K562 (cell line): ENCODE measurements around the gene SORCS1. TPM values are rescaled to one million over a fixed set of nuclear protein-coding genes. Genes with fewer than 3 reads are reported as not detected.

Source experiments
- ATAC-seq: fragments of 200-7000 bp; cut with Tn5 transposase; 3 replicates; pipeline ENCODE4 v1.9.1; 2020; ENCODE audit warnings: moderate library complexity
- BruUV-seq: library from RNA; stranded (reverse); fragments of 400-500 nt; replicated peaks from 2 replicates; lab custom pipeline; 2021; lab: Mats Ljungman, UMichigan
- CTCF ChIA-PET: fragments of 300-600 bp; formaldehyde crosslinking; extraction: SDS; loops from one replicate; lab custom pipeline; 2021; ENCODE audit warnings: low intra/inter-chr PET ratio; lab: Yijun Ruan, JAX
- POLR2A ChIA-PET: fragments of 300-600, 350-650 bp; sonication (Branson Sonifier 250); formaldehyde crosslinking; extraction: SDS; loops from one replicate; lab custom pipeline; 2021; ENCODE audit warnings: antibody characterized with exemption, inconsistent platforms; lab: Yijun Ruan, JAX
- DNase-seq, 4 experiments: peaks; one replicate each; pipeline versions ENCODE4 v3.0.0 to v3.0.0-alpha.2; 2011 to 2018; ENCODE audit warnings: low spot score in 3 of 4, mixed read lengths in 3 of 4; ENCODE audit errors: extremely low read depth in 1 of 4
- FAIRE-seq: peaks from 2 replicates; lab custom pipeline; 2011; peaks lifted over from hg19 to GRCh38; lab: Jason Lieb, UNC
- H2AFZ ChIP-seq: 2 replicates; pipeline ENCODE4 v1.6.0; 2011; ENCODE audit warnings: low read depth, low read length, control low read depth, inconsistent platforms
- H3K27ac ChIP-seq: fragments of 200-600 bp; 3 replicates; pipeline ENCODE4 v1.8.0; 2011; ENCODE audit warnings: low read depth, mild to moderate bottlenecking, control low read depth, inconsistent platforms, low read length, moderate library complexity, mixed read lengths; ENCODE audit errors: extremely low read depth
- H3K27me3 ChIP-seq, 2 experiments: fragments of 300-600 bp in 1 of 2; 2 replicates in 1 of 2; 3 replicates in 1 of 2; pipeline versions ENCODE4 v1.6.0 to v1.8.0; 2011; ENCODE audit warnings: inconsistent platforms in 2 of 2, low read length in 2 of 2, mild to moderate bottlenecking in 1 of 2, mixed read lengths in 1 of 2, moderate library complexity in 1 of 2; ENCODE audit not compliant: control insufficient read depth in 2 of 2, insufficient read depth in 2 of 2
- H3K36me3 ChIP-seq: fragments of 300-600 bp; 3 replicates; pipeline ENCODE4 v1.8.0; 2011; ENCODE audit warnings: mild to moderate bottlenecking, low read length, inconsistent platforms; ENCODE audit not compliant: control insufficient read depth, insufficient read depth
- H3K4me1 ChIP-seq, 2 experiments: fragments of 200-600 bp in 1 of 2; replicated peaks in 1 of 2; 2 replicates in 1 of 2; 3 replicates in 1 of 2; pipeline versions ENCODE4 v1.5.1 to v1.8.0; 2011; ENCODE audit warnings: inconsistent platforms in 2 of 2, low read length in 2 of 2, mild to moderate bottlenecking in 1 of 2, mixed read lengths in 1 of 2, moderate library complexity in 1 of 2; ENCODE audit not compliant: control insufficient read depth in 2 of 2, insufficient read depth in 2 of 2
- H3K4me2 ChIP-seq: 2 replicates; pipeline ENCODE4 v1.6.1; 2011; ENCODE audit warnings: low read length, control low read depth, inconsistent platforms, mixed read lengths; ENCODE audit not compliant: insufficient read depth
- H3K4me3 ChIP-seq: fragments of 200-600 bp; sonication (generic), shearing (Covaris generic); 2 replicates; pipeline ENCODE4 v1.5.1; 2016; ENCODE audit warnings: control low read depth, inconsistent platforms
- H3K79me2 ChIP-seq: fragments of 200-600 bp; 3 replicates; pipeline ENCODE4 v1.8.0; 2011; ENCODE audit warnings: low read length, inconsistent platforms; ENCODE audit not compliant: control insufficient read depth, insufficient read depth
- H3K9ac ChIP-seq, 2 experiments: 2 replicates each; pipeline versions ENCODE4 v1.6.0 to v1.6.1; 2011; ENCODE audit warnings: low read depth in 2 of 2, low read length in 2 of 2, control low read depth in 1 of 2, inconsistent platforms in 1 of 2, mild to moderate bottlenecking in 1 of 2, mixed read lengths in 1 of 2; ENCODE audit not compliant: insufficient read depth in 1 of 2
- H3K9me1 ChIP-seq: one replicate; pipeline ENCODE4 v1.6.0; 2011; ENCODE audit warnings: inconsistent platforms, mild to moderate bottlenecking, low read length, moderate library complexity; ENCODE audit not compliant: control insufficient read depth, insufficient read depth
- H3K9me3 ChIP-seq: replicated peaks from 2 replicates; pipeline ENCODE4 v1.5.1; 2011; ENCODE audit warnings: low read depth, low read length, inconsistent platforms; ENCODE audit not compliant: control insufficient read depth, insufficient read depth
- H4K20me1 ChIP-seq: replicated peaks from 2 replicates; pipeline ENCODE4 v1.6.1; 2011; ENCODE audit warnings: low read length, inconsistent platforms, mixed read lengths; ENCODE audit not compliant: control insufficient read depth, insufficient read depth
- ARNT ChIP-seq, 2 experiments: fragments of 450-650 bp; IDR thresholded peaks; 2 replicates each; pipeline ENCODE4 v1.6.1; 2016; ENCODE audit warnings: mild to moderate bottlenecking in 1 of 2
- C11orf30 ChIP-seq: fragments of 450-650 bp; IDR thresholded peaks from 2 replicates; pipeline ENCODE4 v1.6.1; 2016; ENCODE audit warnings: low read depth, mild to moderate bottlenecking
- EWSR1 ChIP-seq: fragments of 450-650 bp; IDR thresholded peaks from 2 replicates; pipeline ENCODE4 v1.6.1; 2018; ENCODE audit warnings: borderline replicate concordance, mild to moderate bottlenecking, low read depth, moderate library complexity; ENCODE audit not compliant: partially characterized antibody
- GTF2B ChIP-seq: IDR thresholded peaks from 2 replicates; pipeline ENCODE4 v1.6.1; 2011; ENCODE audit not compliant: insufficient read length; ENCODE audit errors: extremely low read depth
- HDAC6 ChIP-seq: IDR thresholded peaks from 2 replicates; pipeline ENCODE4 v1.6.1; 2012; ENCODE audit warnings: low read depth, mild to moderate bottlenecking, control low read depth, inconsistent platforms, low read length, moderate library complexity
- KLF16 ChIP-seq: IDR thresholded peaks from 2 replicates; pipeline ENCODE4 v1.6.1; 2016; ENCODE audit warnings: antibody characterized with exemption
- MCM3 ChIP-seq: fragments of 450-650 bp; IDR thresholded peaks from 2 replicates; pipeline ENCODE4 v1.6.1; 2016
- MLLT1 ChIP-seq, 2 experiments: fragments of 450-650 bp; IDR thresholded peaks; 2 replicates each; pipeline ENCODE4 v1.6.1; 2016
- PHB ChIP-seq: fragments of 250-450 bp; sonication (Bioruptor Pico); IDR thresholded peaks from 2 replicates; pipeline ENCODE4 v1.5.0; 2021
- RBM14 ChIP-seq: fragments of 200-400 bp; formaldehyde crosslinking; IDR thresholded peaks from 2 replicates; pipeline ENCODE4 v1.6.1; 2018; ENCODE audit warnings: low read depth, mild to moderate bottlenecking, low read length, moderate library complexity, borderline replicate concordance; ENCODE audit not compliant: insufficient read depth
- ZBTB11 ChIP-seq, 3 experiments: fragments of 200-800 bp in 1 of 3; fragments of 250-450 bp in 1 of 3; fragments of 450-650 bp in 1 of 3; sonication (Bioruptor Pico) in 1 of 3; sonication (Bioruptor generic) in 1 of 3; formaldehyde crosslinking in 1 of 3; IDR thresholded peaks; 2 replicates each; pipeline versions ENCODE4 v1.6.1 to v1.8.0; 2016 to 2022; ENCODE audit warnings: mild to moderate bottlenecking in 2 of 3, missing genetic modification characterization in 2 of 3, missing compliant biosample characterization in 1 of 3, moderate library complexity in 1 of 3
- ZKSCAN3 ChIP-seq: fragments of 250-450 bp; sonication (Bioruptor Pico); IDR thresholded peaks from 2 replicates; pipeline ENCODE4 v1.4.0; 2020
- ZNF280B ChIP-seq: fragments of 250-450 bp; sonication (Bioruptor Pico); IDR thresholded peaks from 2 replicates; pipeline ENCODE4 v1.5.1; 2021; ENCODE audit warnings: mild to moderate bottlenecking
- ZNF444 ChIP-seq: fragments of 250-450 bp; sonication (Bioruptor Pico); IDR thresholded peaks from 2 replicates; pipeline ENCODE4 v1.4.0; 2020; ENCODE audit warnings: mild to moderate bottlenecking, moderate library complexity
- ZNF766 ChIP-seq: fragments of 200-800 bp; sonication (Bioruptor generic); conservative IDR thresholded peaks from 2 replicates; pipeline ENCODE4 v1.6.1; 2016; ENCODE audit warnings: missing genetic modification characterization, missing compliant biosample characterization
- ZSCAN32 ChIP-seq: fragments of 450-650 bp; formaldehyde crosslinking; IDR thresholded peaks from 2 replicates; pipeline ENCODE4 v1.4.0; 2020; ENCODE audit warnings: mild to moderate bottlenecking, moderate library complexity
- WGBS: fragments of 100-300 bp; shearing (Covaris generic); methylation state at CpG from one replicate; pipeline ENCODE4 v1.1.6; 2016; ENCODE audit warnings: low coverage, mixed read lengths; ENCODE audit not compliant: insufficient coverage; ENCODE audit errors: missing lambda C conversion rate; 5-methylcytosine and 5-hydroxymethylcytosine counted together
- in situ Hi-C: fragments of 300-500 bp; cut with MboI; formaldehyde crosslinking; loops from 4 replicates; pipeline ENCODE4 v1.15.0; 2018; ENCODE audit warnings: inconsistent platforms, mixed read lengths
- intact Hi-C: fragments of 100-400 bp; cut with micrococcal nuclease; formaldehyde crosslinking; loops from 2 replicates; pipeline ENCODE4 v1.14.2; 2022
- polyA plus RNA-seq, 8 experiments: library from polyadenylated mRNA; depleted of rRNA in 4 of 8; stranded (reverse) in 5 of 8; unstranded in 3 of 8; fragments of >200 nt; fragmentation: Nextera tagmentation in 2 of 8; fragmentation: Illumina TruSeq in 1 of 8; extraction: Ambion mirVana in 2 of 8; extraction: Trizol in 1 of 8; gene quantifications; 2 replicates each; pipeline versions ENCODE4 v1.2.1 to v1.2.3, GENCODE V29; 2011 to 2014; ENCODE audit warnings: inconsistent platforms in 1 of 8, missing spikeins in 1 of 8
- total RNA-seq, 7 experiments: library from RNA; depleted of rRNA in 6 of 7; stranded (reverse); fragments of >200 nt in 6 of 7; fragmentation: Illumina TruSeq in 2 of 7; extraction: Trizol in 2 of 7; gene quantifications; 2 replicates each; pipeline versions ENCODE4 v1.2.1 to v1.2.3, GENCODE V29; 2011 to 2021; ENCODE audit warnings: low replicate concordance in 1 of 7

The SORCS1 gene
- total and polyA plus RNA-seq, 9 of the 15 experiments (the other 6 are each of a cell fraction or from before 2014, with no cell fraction given) = 1.5 to 3.9 (median 2.7) TPM

GRCh38 chr10:106595281-106595680, 569.2 kb downstream of the SORCS1 start (continued):
- TF ChIP-seq EWSR1 = no peak
- no peak for TF ChIP-seq ZSCAN32
- TF ChIP-seq RBM14 = no peak
- TF ChIP-seq ZBTB11 (CRISPR knock-in tag; IDR thresholded peaks at IDR 0.05) = no peak

- H3K4me3 ChIP-seq = no peak overlapping the region
- H2AFZ ChIP-seq = no peak overlapping the region
- no peak for ATAC-seq
- no peaks in the 10 kb centered on the region for H3K4me1 ChIP-seq
- no peaks in the 10 kb centered on the region for H3K27me3 ChIP-seq
- intact Hi-C loops = no loop called here
- H3K9me3 ChIP-seq = no peaks in the 10 kb centered on the region
- no peaks in the 10 kb centered on the region for H3K36me3 ChIP-seq
- no TSS peak for BruUV-seq
- in situ Hi-C loops = no loop called here
- 0% methylated on average over 1 of the region's 1 CpG for WGBS
- H3K9me1 ChIP-seq = no peaks in the 10 kb centered on the region
- no peak overlapping the region for H3K27ac ChIP-seq
- no peaks in the 10 kb centered on the region for H3K79me2 ChIP-seq
- CTCF ChIA-PET = no interaction called here
- no peak overlapping the region for H3K4me2 ChIP-seq
- DNase-seq = no peak
- POLR2A ChIA-PET = no interaction called here
- FAIRE-seq = no peak
- no peaks in the 10 kb centered on the region for H4K20me1 ChIP-seq
- no peak overlapping the region for H3K9ac ChIP-seq
- TF ChIP-seq ZNF766 (CRISPR knock-in tag) (no peak), GTF2B (no peak), ZNF444 (CRISPR knock-in tag) (no peak), ZKSCAN3 (no peak), ZNF280B (CRISPR knock-in tag) (no peak), ARNT (IDR thresholded peaks at IDR 0.05) (no peak), C11orf30 (no peak), PHB (CRISPR knock-in tag) (no peak), MLLT1 (IDR thresholded peaks at IDR 0.05) (no peak), KLF16 (no peak), MCM3 (no peak), HDAC6 (no peak), ZSCAN32 (no peak)
Measured at GRCh38 chr10:106593876-106594275, 570.6 kb downstream of the SORCS1 start.
